NCI-H1092 treated with DMSO at 0.1 percent for 48 hours (cell line): Measurements from ENCODE around the gene MKKS.

Experiments
- DNase-seq: peaks from one replicate; lab custom pipeline; 2025; lab: John Stamatoyannopoulos, UW

MKKS gene

GRCh38 chr20:10433623-10434466 is at the start of gene MKKS:
MKKS (minus strand) TSS chr20:10434222; CDS start chr20:10413514, 20,708 bp downstream.
- peak; percentile 98 for DNase-seq

- no peak for DNase-seq
These were observed 49.7 kb upstream of the MKKS start for GRCh38 chr20:10483691-10484090.

DNA sequence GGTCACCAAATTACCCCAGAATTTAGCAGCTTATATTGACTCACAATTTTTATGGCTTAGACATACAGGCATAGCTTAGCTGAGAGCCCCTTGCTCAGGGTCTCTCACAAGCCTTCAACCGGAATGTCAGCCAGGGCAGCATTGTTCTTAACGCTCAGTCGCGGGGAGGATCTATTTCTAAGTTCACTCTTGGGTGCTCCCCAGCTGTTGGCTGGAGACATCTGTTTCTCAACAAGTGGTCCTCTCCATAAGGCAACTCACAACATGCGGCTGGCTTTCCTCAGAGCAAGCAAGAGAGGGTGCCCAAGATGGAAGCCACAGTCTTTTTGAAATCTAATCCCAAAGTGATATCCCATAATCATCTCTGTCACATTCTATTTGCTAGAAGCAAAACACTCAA is 47.7 kb upstream of the MKKS start:
- no peak for DNase-seq

GRCh38 chr20:10478930-10479329 is 44.9 kb upstream of the MKKS start:
- no peak for DNase-seq

GRCh38 chr20:10478205-10478604 is 44.2 kb upstream of the MKKS start:
- no peak for DNase-seq

DNA sequence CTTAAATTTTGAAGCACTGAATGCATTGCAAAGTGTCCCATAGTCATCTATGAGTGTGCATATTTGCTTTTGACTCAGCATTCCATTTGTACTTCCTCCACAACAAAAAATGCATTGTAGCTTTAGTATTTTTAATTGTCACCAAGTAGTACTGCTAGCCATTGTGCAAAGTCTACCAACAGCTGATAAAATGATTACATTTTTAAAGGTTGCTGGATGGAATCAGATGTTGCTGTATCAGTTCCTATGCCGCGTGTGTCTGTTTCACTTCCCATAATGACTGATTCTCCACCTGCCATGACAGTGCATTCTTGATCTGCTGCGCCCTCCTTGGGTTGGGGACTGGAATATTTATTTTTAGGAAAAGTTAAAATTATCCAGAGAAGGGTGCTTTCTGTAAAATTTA is 42.3 kb upstream of the MKKS start:
- no peak for DNase-seq

DNA sequence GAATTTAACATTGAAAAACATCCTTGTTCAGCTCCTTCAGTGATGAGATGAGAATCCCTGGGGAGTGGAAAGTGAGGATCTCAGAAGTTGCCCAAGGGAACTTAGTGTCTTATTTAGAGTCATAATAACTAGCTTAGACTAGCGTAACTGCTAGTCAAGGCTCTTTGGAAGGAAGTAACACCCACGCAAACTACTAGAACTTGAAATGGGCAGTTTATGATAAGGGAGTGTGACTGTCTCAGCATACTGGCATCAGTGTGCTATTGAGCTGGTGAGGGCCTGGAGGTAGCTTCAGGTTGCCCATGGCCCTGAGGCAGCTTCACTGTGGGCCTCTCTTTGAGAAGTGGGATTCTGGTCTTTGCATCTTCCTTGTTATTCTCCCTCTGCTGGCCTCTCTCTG is 41.2 kb upstream of the MKKS start:
- DNase-seq, result no peak

DNA sequence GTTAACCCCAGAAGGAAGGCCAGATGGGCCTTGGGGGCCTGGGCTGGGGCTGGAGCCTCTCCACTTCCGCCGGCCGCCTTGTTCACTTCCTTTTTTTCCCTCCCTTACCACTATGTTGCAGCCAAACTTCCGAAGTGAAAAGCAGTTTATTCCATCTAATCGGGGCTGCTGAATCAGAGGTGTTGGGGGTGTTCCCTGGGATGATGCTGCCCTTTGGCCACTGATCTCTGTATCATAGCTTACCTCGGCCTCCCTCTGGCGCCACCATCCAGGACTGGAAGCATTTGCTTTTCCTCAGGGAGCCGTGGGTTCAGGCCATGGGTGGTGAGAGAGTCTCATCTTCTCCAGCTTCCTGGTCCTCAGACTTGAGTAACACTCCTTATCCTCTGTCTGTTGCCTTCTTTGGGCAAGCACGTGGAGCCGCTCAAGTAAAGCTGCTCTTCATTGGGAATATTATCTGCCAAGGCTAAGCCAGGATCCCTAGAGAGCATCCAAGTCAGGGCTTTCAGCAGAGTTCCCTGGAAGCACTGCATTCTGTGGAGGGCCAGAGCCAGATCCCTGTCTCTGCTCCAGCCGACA is 40.7 kb upstream of the MKKS start:
- no peak for DNase-seq

GRCh38 chr20:10472871-10473270 is 38.8 kb upstream of the MKKS start:
- no peak for DNase-seq

- DNase-seq, result no peak
These were observed 36.3 kb upstream of the MKKS start for GRCh38 chr20:10470276-10470675.

DNA sequence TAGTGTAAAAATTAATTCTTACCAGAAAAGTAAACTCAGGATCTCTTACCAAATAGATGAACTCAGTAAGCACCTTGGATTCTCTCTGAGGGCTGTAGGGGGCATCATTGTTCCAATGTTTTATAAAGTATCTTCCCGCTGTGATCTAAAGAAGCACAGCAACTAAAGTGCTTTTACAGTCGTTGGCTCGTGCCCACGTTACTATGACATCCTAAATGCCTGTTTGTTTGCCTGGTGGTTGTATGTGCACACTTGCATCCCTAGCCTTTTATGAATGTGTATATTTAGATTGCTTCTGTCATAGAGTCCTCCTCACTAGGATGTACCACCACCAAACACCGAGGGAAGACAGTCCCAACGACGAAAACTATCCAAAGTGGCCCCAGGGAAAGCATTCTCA is 35.6 kb upstream of the MKKS start:
- peak; percentile 88 for DNase-seq

- no peak for DNase-seq
These were observed 35.0 kb upstream of the MKKS start for GRCh38 chr20:10469056-10469455.

DNA sequence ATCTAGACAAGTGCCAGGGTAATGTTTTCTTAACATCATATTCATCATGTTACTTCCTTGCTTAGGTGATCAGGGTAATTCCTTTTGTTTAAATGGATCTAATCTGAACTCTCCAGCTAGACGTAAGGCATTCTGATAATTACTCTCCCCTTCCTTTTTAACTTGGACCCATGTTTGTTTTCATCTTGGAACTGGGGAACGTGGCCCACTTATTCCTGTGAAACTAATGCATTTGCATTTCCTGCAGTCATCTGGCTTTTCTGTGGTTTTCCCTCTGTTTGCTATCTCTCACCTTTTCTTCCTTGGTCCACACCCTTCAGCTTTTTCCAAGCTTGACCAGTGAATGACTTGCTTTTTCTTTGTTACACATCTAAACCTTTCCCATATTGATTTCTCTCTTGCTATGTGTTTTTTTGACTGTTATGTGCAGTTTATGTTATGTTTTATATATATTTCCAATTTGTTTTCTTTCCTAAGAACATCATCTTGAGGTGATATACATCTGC is 34.4 kb upstream of the MKKS start:
- DNase-seq, result no peak

DNA sequence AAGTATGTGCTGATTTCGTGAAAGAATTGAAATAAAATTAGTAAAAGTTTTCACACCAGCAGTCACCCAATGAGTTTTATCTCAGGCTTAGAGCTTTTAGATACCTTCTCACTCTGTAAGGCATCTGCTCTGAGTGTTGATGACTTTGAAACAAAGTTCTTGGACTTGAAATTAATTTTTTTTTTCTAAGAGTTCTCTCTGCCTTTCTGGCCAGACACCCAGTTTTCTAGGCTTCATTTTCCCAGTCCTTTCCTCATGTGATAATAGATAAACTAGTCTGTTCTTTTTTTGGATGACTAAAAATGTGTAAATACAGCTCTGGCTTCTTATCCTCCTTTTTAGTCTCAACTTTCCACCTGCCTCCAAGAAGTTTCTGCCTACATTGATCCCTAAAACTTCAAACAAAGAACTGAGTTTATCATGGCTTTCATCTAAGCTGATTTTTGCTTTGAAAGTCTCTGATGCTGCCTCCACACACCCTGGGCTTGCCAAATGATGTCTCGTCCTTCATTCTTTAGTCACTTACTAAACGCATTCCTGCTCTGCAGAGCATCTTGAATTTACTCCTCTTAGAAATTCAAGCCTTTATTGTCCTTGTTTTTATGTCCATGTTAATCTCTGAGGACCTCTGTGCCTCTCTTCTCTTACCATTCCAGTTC is 33.8 kb upstream of the MKKS start:
- no peak for DNase-seq

GRCh38 chr20:10466855-10467254 is 32.8 kb upstream of the MKKS start:
- DNase-seq, result no peak

DNA sequence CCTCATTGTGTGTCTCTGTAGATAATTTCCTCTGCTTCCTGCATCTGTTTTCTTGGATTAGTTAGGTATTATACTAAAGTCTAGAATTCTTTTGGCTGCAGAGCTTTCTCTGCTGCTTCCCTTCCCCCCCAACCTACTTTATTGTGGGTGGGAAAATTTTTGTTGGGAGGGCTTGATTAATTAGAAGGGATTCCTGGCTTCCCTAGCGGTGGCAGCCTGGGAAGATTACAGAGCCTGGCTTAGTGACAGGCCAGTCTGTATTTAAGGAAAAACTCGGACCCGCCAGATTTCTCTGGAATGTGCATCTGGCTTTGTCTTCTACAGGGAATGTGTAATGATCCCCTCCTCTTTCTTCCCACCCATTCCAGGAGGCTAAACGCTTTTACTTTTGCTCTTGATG is 32.3 kb upstream of the MKKS start:
- no peak for DNase-seq

- DNase-seq, result no peak
These were observed 31.1 kb upstream of the MKKS start for GRCh38 chr20:10465135-10465534.

DNA sequence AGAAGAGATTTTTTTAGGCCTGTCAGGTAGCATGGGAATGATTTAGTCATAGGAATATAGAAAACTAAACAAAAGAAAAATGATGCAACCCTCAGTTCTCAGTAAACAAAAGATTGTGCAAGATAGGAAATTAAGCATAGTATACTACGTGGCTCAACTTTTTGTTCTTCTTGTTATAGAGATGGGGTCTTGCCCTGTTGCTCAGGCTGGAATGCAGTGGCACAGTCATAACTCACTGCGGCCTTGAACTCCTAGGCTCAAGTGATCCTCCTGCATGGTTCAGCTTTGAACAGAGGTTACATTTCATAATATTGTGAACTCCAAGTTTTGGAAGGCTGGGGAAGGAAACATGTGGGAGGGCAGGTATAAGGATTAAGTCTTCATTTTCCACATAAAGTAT is 29.6 kb upstream of the MKKS start:
- DNase-seq, result no peak

DNA sequence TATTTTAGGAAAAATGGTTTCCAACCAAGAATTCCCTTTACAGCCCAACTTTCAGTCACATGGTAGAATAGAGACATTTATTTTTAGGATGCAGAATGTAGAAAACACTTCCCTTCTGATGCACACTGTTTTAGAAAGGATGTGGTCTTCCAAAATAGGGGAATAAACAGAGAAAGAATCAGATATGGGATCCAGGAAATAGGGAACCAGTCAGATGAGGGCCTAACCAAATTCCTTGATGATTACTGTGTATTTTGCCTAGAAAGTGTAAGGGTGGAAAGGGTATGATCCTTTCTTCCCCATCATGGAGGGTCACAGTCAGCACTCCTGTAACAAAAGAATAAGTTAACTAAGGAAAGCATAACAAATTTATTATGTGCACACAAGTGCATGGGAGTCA is 28.5 kb upstream of the MKKS start:
- no peak for DNase-seq

GRCh38 chr20:10461495-10461894 is 27.5 kb upstream of the MKKS start:
- no peak for DNase-seq

DNA sequence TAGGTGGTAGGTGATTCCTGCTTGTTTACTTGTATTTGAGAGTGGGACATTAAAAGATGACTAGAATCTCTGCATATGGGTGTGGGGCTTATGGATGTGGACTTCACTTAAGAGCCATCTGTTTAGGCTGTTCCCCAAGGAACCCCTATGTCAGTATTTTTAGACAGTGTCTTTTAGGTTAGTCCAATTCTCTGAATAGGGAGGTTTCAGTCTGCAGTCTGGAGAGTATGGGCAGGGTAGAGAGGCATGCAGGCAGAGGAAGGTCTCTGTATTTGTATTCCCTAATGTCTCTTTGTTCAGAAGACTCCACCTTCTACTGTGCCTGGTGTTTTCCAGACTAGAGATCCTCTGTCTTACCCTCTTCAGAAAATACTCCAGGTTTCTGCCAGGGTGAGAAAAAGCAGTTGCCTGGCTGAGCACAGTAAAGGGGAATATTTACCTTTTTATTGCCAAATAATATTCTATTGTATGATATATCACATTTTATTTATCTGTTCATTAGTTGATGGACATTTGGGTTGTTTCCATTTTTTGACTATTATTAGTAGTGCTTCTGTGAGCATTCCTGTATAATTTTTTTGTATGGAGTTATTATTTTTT is 20.2 kb upstream of the MKKS start:
- no peak for DNase-seq

DNA sequence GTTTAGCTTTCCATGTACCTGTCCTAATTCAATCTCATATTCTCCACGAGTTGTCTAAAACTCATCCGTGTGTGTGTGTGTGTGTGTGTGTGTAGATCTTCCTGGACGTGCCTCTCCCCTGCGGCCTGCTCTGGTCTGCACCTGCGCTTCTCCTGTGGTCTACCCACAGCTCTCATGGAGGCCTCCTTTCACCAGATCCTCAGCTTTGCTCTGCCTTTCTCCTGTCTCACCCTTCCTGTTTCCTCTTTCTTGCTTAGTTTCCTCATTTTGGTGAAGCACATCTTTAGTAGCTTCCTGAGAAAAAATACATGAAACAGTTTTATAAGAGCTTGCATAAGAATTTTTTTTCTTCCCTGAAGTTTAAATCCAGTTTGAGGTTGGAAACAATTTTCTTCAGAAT is 19.2 kb upstream of the MKKS start:
- DNase-seq, result no peak

DNA sequence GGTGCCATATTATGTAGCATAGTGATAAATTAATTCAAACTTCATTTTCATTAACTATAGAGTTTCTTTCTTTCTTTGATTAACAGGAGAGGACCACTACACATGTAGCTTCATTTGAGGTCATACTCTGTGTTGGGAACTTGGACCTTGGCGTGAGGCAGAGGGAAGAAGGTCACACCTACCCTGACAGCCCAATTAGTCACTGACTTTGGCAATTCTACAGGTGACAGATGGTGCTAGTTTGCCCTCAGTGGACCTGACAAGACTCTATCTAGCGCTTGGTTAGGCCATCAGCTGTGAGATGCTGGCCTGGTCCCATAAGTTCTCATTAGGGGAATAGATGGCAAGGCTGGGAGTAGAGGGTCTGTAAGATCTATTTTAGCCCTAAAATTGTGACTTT is 15.2 kb upstream of the MKKS start:
- DNase-seq, result no peak
